Endothelial cell (in vitro differentiated cells): ENCODE results near the gene PRICKLE1. TPM values are rescaled to one million over a fixed set of nuclear protein-coding genes. Genes with fewer than 3 reads are reported as not detected.
"Not testable (repeated sequence)": the region's sequence is repeated elsewhere in the genome, so short reads cannot be mapped to it uniquely, and the experiment has no call there.

ENCODE experiments used
- DNase-seq: peaks from one replicate; pipeline ENCODE4 v3.0.0; 2021; ENCODE audit warnings: low spot score
- H3K27ac Mint-ChIP-seq: one replicate; pipeline ENCODE4 v1.8.0; 2021; ENCODE audit warnings: mixed read lengths, inconsistent platforms; ENCODE audit not compliant: unreplicated experiment
- H3K27me3 Mint-ChIP-seq: one replicate; pipeline ENCODE4 v1.8.0; 2021; ENCODE audit warnings: mild to moderate bottlenecking, moderate library complexity, mixed read lengths, inconsistent platforms; ENCODE audit not compliant: unreplicated experiment
- H3K36me3 Mint-ChIP-seq: one replicate; pipeline ENCODE4 v1.8.0; 2021; ENCODE audit warnings: mild to moderate bottlenecking, low read depth, mixed read lengths, inconsistent platforms; ENCODE audit not compliant: unreplicated experiment
- H3K4me1 Mint-ChIP-seq: one replicate; pipeline ENCODE4 v1.8.0; 2021; ENCODE audit warnings: mild to moderate bottlenecking, mixed read lengths, inconsistent platforms; ENCODE audit not compliant: unreplicated experiment
- H3K4me3 Mint-ChIP-seq: one replicate; pipeline ENCODE4 v1.8.0; 2021; ENCODE audit warnings: mild to moderate bottlenecking, mixed read lengths, inconsistent platforms; ENCODE audit not compliant: unreplicated experiment
- H3K9me3 Mint-ChIP-seq: one replicate; pipeline ENCODE4 v1.8.0; 2021; ENCODE audit warnings: mixed read lengths, inconsistent platforms; ENCODE audit not compliant: unreplicated experiment
- CTCF ChIP-seq: fragments of 200-600 bp; sonication (generic); IDR thresholded peaks from one replicate; pipeline ENCODE4 v1.5.0; 2021; ENCODE audit warnings: antibody characterized with exemption; ENCODE audit not compliant: unreplicated experiment
- total RNA-seq: library from RNA; stranded (reverse); fragmentation: NEBNext Ultra II Directional; extraction: Animal tissue kit (Norgen Biotek cat#: 25700); gene quantifications from one replicate; pipeline ENCODE4 v1.2.1, GENCODE V29; 2021; ENCODE audit not compliant: unreplicated experiment

Gene PRICKLE1
- total RNA-seq, 1 donor from 2014 or later = 15.6 TPM

GRCh38 chr12:42546709-42547108 is 42.8 kb downstream of the PRICKLE1 start:
- no peaks in the 10 kb centered on the region for H3K36me3 Mint-ChIP-seq
- no peaks in the 10 kb centered on the region for H3K27me3 Mint-ChIP-seq
- no peak for TF ChIP-seq CTCF
- no peak overlapping the region for H3K27ac Mint-ChIP-seq
- DNase-seq = no peak
- H3K4me1 Mint-ChIP-seq = peaks cover 3% of the 10 kb centered on the region
- no peak overlapping the region for H3K4me3 Mint-ChIP-seq
- H3K9me3 Mint-ChIP-seq = no peaks in the 10 kb centered on the region

GRCh38 chr12:42541965-42542364 is 47.6 kb downstream of the PRICKLE1 start:
- H3K4me3 Mint-ChIP-seq = no peak overlapping the region
- no peaks in the 10 kb centered on the region for H3K36me3 Mint-ChIP-seq
- DNase-seq = no peak
- TF ChIP-seq CTCF = no peak
- H3K9me3 Mint-ChIP-seq = no peaks in the 10 kb centered on the region
- no peak overlapping the region for H3K27ac Mint-ChIP-seq
- no peaks in the 10 kb centered on the region for H3K4me1 Mint-ChIP-seq
- H3K27me3 Mint-ChIP-seq = no peaks in the 10 kb centered on the region

GRCh38 chr12:42541308-42541707 is 48.2 kb downstream of the PRICKLE1 start:
- not testable (repeated sequence) for H3K4me3 Mint-ChIP-seq, H3K9me3 Mint-ChIP-seq, H3K36me3 Mint-ChIP-seq, H3K4me1 Mint-ChIP-seq, H3K27me3 Mint-ChIP-seq, H3K27ac Mint-ChIP-seq, DNase-seq

GRCh38 chr12:42539696-42540095 is 49.9 kb downstream of the PRICKLE1 start:
- no peak for TF ChIP-seq CTCF
- DNase-seq = no peak
- Mint-ChIP-seq H3K9me3 (no peaks in the 10 kb centered on the region), H3K27me3 (no peaks in the 10 kb centered on the region), H3K4me1 (peaks cover 4% of the 10 kb centered on the region), H3K4me3 (no peak overlapping the region), H3K36me3 (no peaks in the 10 kb centered on the region), H3K27ac (no peak overlapping the region)

- TF ChIP-seq CTCF = no peak
- Mint-ChIP-seq H3K9me3 (no peaks in the 10 kb centered on the region), H3K27me3 (no peaks in the 10 kb centered on the region), H3K27ac (no peak overlapping the region), H3K36me3 (no peaks in the 10 kb centered on the region), H3K4me3 (no peak overlapping the region), H3K4me1 (peaks cover 4% of the 10 kb centered on the region)
- no peak for DNase-seq
These were observed 51.3 kb downstream of the PRICKLE1 start for GRCh38 chr12:42538203-42538602.
